Measurements from ENCODE around the gene CSNK1A1L.

Gene CSNK1A1L

GRCh38 chr13:37076818-37077217 is 28.6 kb downstream of the CSNK1A1L start:
- H3K27ac ChIP-seq (ENCODE audit: low read depth, low read length): no peak overlapping the region
- H3K4me3 ChIP-seq (ENCODE audit: insufficient read depth, low read length, poor library complexity, severe bottlenecking): no peak overlapping the region
- no peak overlapping the region for H3K4me2 ChIP-seq (ENCODE audit: low read depth, low read length, poor library complexity, severe bottlenecking)
- no peaks in the 10 kb centered on the region for H3K79me2 ChIP-seq (ENCODE audit: insufficient read depth, low read length)
- no peaks in the 10 kb centered on the region for H3K27me3 ChIP-seq (ENCODE audit: low read length)
- no peaks in the 10 kb centered on the region for H3K36me3 ChIP-seq (ENCODE audit: low read length)
- no peak overlapping the region for H3K9ac ChIP-seq (ENCODE audit: low read length)
- no peaks in the 10 kb centered on the region for H3F3A ChIP-seq (ENCODE audit: insufficient read depth)
- no peaks in the 10 kb centered on the region for H3K9me3 ChIP-seq (ENCODE audit: insufficient read depth, low read length)
- TF ChIP-seq EZH2phosphoT487 (conservative IDR thresholded peaks at IDR 0.05; ENCODE audit: low read length) (no peak), CTCF (IDR thresholded peaks at IDR 0.05; ENCODE audit: insufficient read depth, low read length, poor library complexity, severe bottlenecking) (no peak)
- no peak overlapping the region for H2AFZ ChIP-seq (ENCODE audit: low read depth, low read length, severe bottlenecking)
- no peaks in the 10 kb centered on the region for H4K20me1 ChIP-seq (ENCODE audit: low read depth, low read length)
- no peaks in the 10 kb centered on the region for H3K9me2 ChIP-seq (replicated peaks; ENCODE audit: insufficient read depth, low read length)

- H3F3A ChIP-seq (ENCODE audit: insufficient read depth): no peaks in the 10 kb centered on the region
- no peak overlapping the region for H3K27ac ChIP-seq (ENCODE audit: low read depth, low read length)
- H3K79me2 ChIP-seq (ENCODE audit: insufficient read depth, low read length): no peaks in the 10 kb centered on the region
- no peak overlapping the region for H3K4me3 ChIP-seq (ENCODE audit: insufficient read depth, low read length, poor library complexity, severe bottlenecking)
- no peak overlapping the region for H3K4me2 ChIP-seq (ENCODE audit: low read depth, low read length, poor library complexity, severe bottlenecking)
- no peaks in the 10 kb centered on the region for H4K20me1 ChIP-seq (ENCODE audit: low read depth, low read length)
- H3K9ac ChIP-seq (ENCODE audit: low read length): no peak overlapping the region
- TF ChIP-seq CTCF (IDR thresholded peaks at IDR 0.05; ENCODE audit: insufficient read depth, low read length, poor library complexity, severe bottlenecking) (no peak), EZH2phosphoT487 (conservative IDR thresholded peaks at IDR 0.05; ENCODE audit: low read length) (no peak)
- H2AFZ ChIP-seq (ENCODE audit: low read depth, low read length, severe bottlenecking): no peak overlapping the region
- H3K27me3 ChIP-seq (ENCODE audit: low read length): no peaks in the 10 kb centered on the region
- H3K36me3 ChIP-seq (ENCODE audit: low read length): no peaks in the 10 kb centered on the region
- H3K9me3 ChIP-seq (ENCODE audit: insufficient read depth, low read length): no peaks in the 10 kb centered on the region
- H3K9me2 ChIP-seq (replicated peaks; ENCODE audit: insufficient read depth, low read length): no peaks in the 10 kb centered on the region
Observed at GRCh38 chr13:37075164-37075563, 30.3 kb downstream of the CSNK1A1L start.

- Histone ChIP-seq H3K27ac (ENCODE audit: low read depth, low read length) (no peak overlapping the region), H3K4me2 (ENCODE audit: low read depth, low read length, poor library complexity, severe bottlenecking) (no peak overlapping the region), H3K9ac (ENCODE audit: low read length) (no peak overlapping the region), H3F3A (ENCODE audit: insufficient read depth) (no peaks in the 10 kb centered on the region), H4K20me1 (ENCODE audit: low read depth, low read length) (no peaks in the 10 kb centered on the region), H3K79me2 (ENCODE audit: insufficient read depth, low read length) (no peaks in the 10 kb centered on the region), H3K4me3 (ENCODE audit: insufficient read depth, low read length, poor library complexity, severe bottlenecking) (no peak overlapping the region), H2AFZ (ENCODE audit: low read depth, low read length, severe bottlenecking) (no peak overlapping the region), H3K36me3 (ENCODE audit: low read length) (no peaks in the 10 kb centered on the region), H3K9me2 (replicated peaks; ENCODE audit: insufficient read depth, low read length) (no peaks in the 10 kb centered on the region), H3K9me3 (ENCODE audit: insufficient read depth, low read length) (no peaks in the 10 kb centered on the region), H3K27me3 (ENCODE audit: low read length) (no peaks in the 10 kb centered on the region)
- TF ChIP-seq CTCF (IDR thresholded peaks at IDR 0.05; ENCODE audit: insufficient read depth, low read length, poor library complexity, severe bottlenecking) (peak; percentile 44), EZH2phosphoT487 (conservative IDR thresholded peaks at IDR 0.05; ENCODE audit: low read length) (no peak)
Observed at GRCh38 chr13:37074703-37075102, 30.8 kb downstream of the CSNK1A1L start.
